CD4-positive, alpha-beta memory T cell (primary cell): ENCODE measurements around the gene RNASET2. TPM values are rescaled to one million over a fixed set of nuclear protein-coding genes. Genes with fewer than 3 reads are reported as not detected.

Experiments used
- CTCF ChIA-PET: fragments of 350-600 bp; sonication (Branson Sonifier 250); formaldehyde crosslinking; loops from one replicate; lab custom pipeline; 2021; ENCODE audit warnings: inconsistent platforms; ENCODE audit not compliant: partially characterized antibody; lab: Charles Lee
- POLR2A ChIA-PET: fragments of 350-600 bp; sonication (Branson Sonifier 250); formaldehyde crosslinking; loops from one replicate; lab custom pipeline; 2021; ENCODE audit not compliant: partially characterized antibody; lab: Charles Lee
- DNase-seq, 5 donors: peaks; one replicate each; pipeline versions ENCODE4 v3.0.0 to v3.0.0-alpha.2; 2020 to 2022; ENCODE audit warnings: mixed read lengths in 1 of 5
- H3K27ac ChIP-seq: one replicate; pipeline ENCODE4 v1.7.0; 2013; ENCODE audit warnings: low read depth, low read length
- H3K27me3 ChIP-seq: 2 replicates; pipeline ENCODE4 v1.7.0; 2013; ENCODE audit warnings: mild to moderate bottlenecking, low read length, moderate library complexity; ENCODE audit not compliant: insufficient read depth
- H3K36me3 ChIP-seq: 2 replicates; pipeline ENCODE4 v1.7.0; 2013; ENCODE audit warnings: mild to moderate bottlenecking, low read length, moderate library complexity; ENCODE audit not compliant: insufficient read depth
- H3K4me1 ChIP-seq: 2 replicates; pipeline ENCODE4 v1.7.0; 2013; ENCODE audit warnings: mild to moderate bottlenecking, low read length, moderate library complexity; ENCODE audit not compliant: insufficient read depth
- H3K4me3 ChIP-seq, 2 donors: one replicate each; pipeline ENCODE4 v1.7.0; 2013; ENCODE audit warnings: low read length in 2 of 2, mild to moderate bottlenecking in 1 of 2
- H3K9me3 ChIP-seq, 2 donors: one replicate each; pipeline ENCODE4 v1.7.0; 2013; ENCODE audit warnings: low read length in 2 of 2, control low read depth in 1 of 2; ENCODE audit not compliant: control insufficient read depth in 1 of 2
- H3K27ac Mint-ChIP-seq, 7 donors: one replicate each; pipeline ENCODE4 v1.8.0; 2020 to 2021; ENCODE audit warnings: mixed read lengths in 7 of 7, mild to moderate bottlenecking in 6 of 7, inconsistent platforms in 3 of 7, moderate library complexity in 3 of 7
- H3K27me3 Mint-ChIP-seq, 2 donors: one replicate each; pipeline ENCODE4 v1.8.0; 2020 to 2021; ENCODE audit warnings: mixed read lengths in 2 of 2
- H3K36me3 Mint-ChIP-seq, 2 donors: one replicate each; pipeline ENCODE4 v1.8.0; 2020 to 2021; ENCODE audit warnings: mixed read lengths in 2 of 2, inconsistent platforms in 1 of 2, mild to moderate bottlenecking in 1 of 2
- H3K4me1 Mint-ChIP-seq, 4 donors: one replicate each; pipeline ENCODE4 v1.8.0; 2020 to 2021; ENCODE audit warnings: mixed read lengths in 4 of 4, mild to moderate bottlenecking in 1 of 4
- H3K4me3 Mint-ChIP-seq, 8 donors: one replicate each; pipeline ENCODE4 v1.8.0; 2020 to 2021; ENCODE audit warnings: mixed read lengths in 8 of 8, mild to moderate bottlenecking in 7 of 8, moderate library complexity in 6 of 8, inconsistent platforms in 3 of 8
- H3K9me3 Mint-ChIP-seq, 8 donors: one replicate each; pipeline ENCODE4 v1.8.0; 2020 to 2021; ENCODE audit warnings: mixed read lengths in 8 of 8, mild to moderate bottlenecking in 5 of 8, inconsistent platforms in 3 of 8, moderate library complexity in 1 of 8
- intact Hi-C: fragments of 100-400 bp; cut with micrococcal nuclease; formaldehyde crosslinking; loops from one replicate; pipeline ENCODE4 v1.15.1; 2023
- polyA plus RNA-seq, 2 donors: library from polyadenylated mRNA; unstranded; fragments of 300-500 nt; fragmentation: Illumina TruSeq; gene quantifications; one replicate each; pipeline ENCODE4 v1.2.3, GENCODE V29; 2021
- total RNA-seq, 2 experiments: library from RNA; stranded (reverse); gene quantifications; one replicate each; pipeline ENCODE4 v1.2.3, GENCODE V29; 2021

Gene RNASET2
- total and polyA plus RNA-seq, 4 experiments from 2014 or later, result 296 to 586 (median 425) TPM

- CTCF ChIA-PET, result interaction anchor here (1.0 to 15.6 kb wide), 5 partner anchors 10 to 27 kb away, joined by 3 to 113 read pairs (median 6); partner anchors contain the start of gene RNASET2
Measured at GRCh38 chr6:166971271-166971670, 14.9 kb upstream of the RNASET2 start.

GRCh38 chr6:166970776-166971175, 14.4 kb upstream of the RNASET2 start:
- H3K27ac ChIP-seq, result no peak overlapping the region
- Mint-ChIP-seq H3K4me3 (no peak overlapping the region), H3K4me1 (peaks cover 13 to 43% (median 24%) of the 10 kb centered on the region in 4 donors), H3K36me3 (peaks cover 4 to 10% of the 10 kb centered on the region in 2 donors), H3K9me3 (peaks cover 0 to 9% (median 6%) of the 10 kb centered on the region in 8 donors), H3K27me3 (no peaks in the 10 kb centered on the region), H3K27ac (peak overlapping the region in 2 of 7 donors; percentile 36 to 91)
- H3K4me3 ChIP-seq, result no peak overlapping the region
- no peaks in the 10 kb centered on the region for H3K27me3 ChIP-seq
- no peaks in the 10 kb centered on the region for H3K36me3 ChIP-seq
- H3K4me1 ChIP-seq, result peaks cover 27% of the 10 kb centered on the region
- intact Hi-C loops, result loop anchor here (1.0 kb wide), 1 partner anchor 34 kb away; no protein-coding TSS in a partner anchor
- no peak for DNase-seq
- ChIA-PET POLR2A (interaction anchor here (0.9 to 17.1 kb wide), 5 partner anchors 10 to 36 kb away, joined by 3 to 263 read pairs (median 4); partner anchors contain the start of gene RNASET2), CTCF (interaction anchor here (0.8 to 15.6 kb wide), 7 partner anchors 10 to 196 kb away, joined by 3 to 113 read pairs (median 7); no protein-coding TSS in a partner anchor)
- H3K9me3 ChIP-seq, result no peaks in the 10 kb centered on the region

More at GRCh38 chr6:166971271-166971670, 14.9 kb upstream of the RNASET2 start:
- Mint-ChIP-seq H3K4me3 (peak overlapping the region in 2 of 8 donors; percentile 15 to 21), H3K27ac (peak overlapping the region in 5 of 7 donors; percentile 10 to 83 (median 42)), H3K27me3 (no peaks in the 10 kb centered on the region), H3K4me1 (peaks cover 13 to 43% (median 24%) of the 10 kb centered on the region in 4 donors), H3K36me3 (peaks cover 2 to 9% of the 10 kb centered on the region in 2 donors), H3K9me3 (peaks cover 0 to 7% (median 3%) of the 10 kb centered on the region in 8 donors)
- no peaks in the 10 kb centered on the region for H3K27me3 ChIP-seq
- H3K4me3 ChIP-seq, result no peak overlapping the region
- intact Hi-C loops, result no loop called here
- H3K4me1 ChIP-seq, result peaks cover 27% of the 10 kb centered on the region
- DNase-seq, result no peak
- POLR2A ChIA-PET, result interaction anchor here (0.9 to 17.1 kb wide), 5 partner anchors 11 to 36 kb away, joined by 3 to 263 read pairs (median 4); partner anchors contain the start of gene RNASET2
- H3K36me3 ChIP-seq, result no peaks in the 10 kb centered on the region
- H3K9me3 ChIP-seq, result no peaks in the 10 kb centered on the region
- H3K27ac ChIP-seq, result no peak overlapping the region

DNA sequence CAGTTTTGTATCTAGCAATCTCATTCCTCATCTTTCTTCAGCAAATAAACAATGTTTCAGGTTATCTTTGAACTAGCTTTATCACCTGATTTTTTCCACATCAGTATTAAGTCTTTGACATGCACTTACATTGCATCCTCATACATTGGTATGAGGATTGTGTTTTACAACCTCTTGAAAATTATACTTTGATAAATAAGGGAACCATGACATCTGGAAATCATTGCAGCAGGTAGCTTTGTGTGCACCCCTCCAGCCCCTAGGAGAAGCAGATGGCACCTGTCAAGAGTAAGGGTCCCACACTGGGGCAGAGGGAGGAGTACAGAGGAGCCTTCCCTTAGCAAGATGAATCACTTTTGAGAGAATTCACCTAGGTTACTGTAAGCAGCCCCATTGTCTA, 13.7 kb upstream of the RNASET2 start:
- ChIA-PET CTCF (interaction anchor here (0.7 to 15.6 kb wide), 7 partner anchors 10 to 195 kb away, joined by 3 to 113 read pairs (median 7); partner anchors contain the start of gene RNASET2), POLR2A (interaction anchor here (1.2 to 17.1 kb wide), 5 partner anchors 10 to 150 kb away, joined by 3 to 263 read pairs (median 4); partner anchors contain the start of gene RNASET2)
- H3K27me3 ChIP-seq, result no peaks in the 10 kb centered on the region
- Mint-ChIP-seq H3K36me3 (peaks cover 4 to 10% of the 10 kb centered on the region in 2 donors), H3K4me3 (peak overlapping the region in 5 of 8 donors; percentile 65 to 75 (median 73)), H3K27ac (peak overlapping the region in 6 of 7 donors; percentile 59 to 91 (median 73)), H3K27me3 (no peaks in the 10 kb centered on the region), H3K4me1 (peaks cover 13 to 43% (median 24%) of the 10 kb centered on the region in 4 donors), H3K9me3 (peaks cover 0 to 9% (median 6%) of the 10 kb centered on the region in 8 donors)
- H3K9me3 ChIP-seq, result no peaks in the 10 kb centered on the region
- no peak overlapping the region for H3K4me3 ChIP-seq
- no peak for DNase-seq
- intact Hi-C loops, result loop anchor here (1.0 kb wide), 1 partner anchor 34 kb away; no protein-coding TSS in a partner anchor
- H3K27ac ChIP-seq, result no peak overlapping the region
- H3K4me1 ChIP-seq, result peaks cover 27% of the 10 kb centered on the region
- H3K36me3 ChIP-seq, result no peaks in the 10 kb centered on the region

DNA sequence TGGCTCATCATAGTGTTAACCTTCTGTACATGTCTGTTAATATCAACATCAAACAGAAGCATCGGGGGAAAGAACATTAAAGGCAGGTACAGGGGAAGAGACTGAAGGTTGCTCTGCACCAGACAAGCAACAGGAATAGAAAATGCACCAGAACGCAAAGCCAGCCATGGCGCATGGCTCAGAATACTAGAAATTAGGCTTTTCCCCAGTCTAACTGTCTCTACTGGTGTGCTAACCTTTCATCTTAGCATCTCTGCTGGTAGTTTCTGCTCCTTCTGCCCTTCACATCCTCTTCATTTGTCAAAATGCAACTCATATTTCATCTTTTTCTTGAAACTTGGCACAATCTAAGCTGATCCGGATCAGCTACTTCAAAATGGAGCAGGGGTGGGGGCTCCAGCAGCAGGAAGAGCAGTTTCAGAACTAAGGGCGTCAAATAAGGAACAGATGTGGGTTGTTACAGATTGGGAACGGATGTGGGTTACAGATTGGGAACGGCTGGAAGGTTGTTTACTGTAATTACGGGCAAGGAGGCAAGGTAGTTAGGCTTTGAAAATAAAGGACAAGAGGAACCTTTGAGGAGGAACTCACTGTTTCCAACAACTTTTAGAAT, 13.1 kb upstream of the RNASET2 start:
- Histone ChIP-seq H3K36me3 (no peaks in the 10 kb centered on the region), H3K4me1 (peaks cover 27% of the 10 kb centered on the region), H3K4me3 (no peak overlapping the region), H3K27me3 (no peaks in the 10 kb centered on the region), H3K9me3 (no peaks in the 10 kb centered on the region), H3K27ac (peak overlapping the region; percentile 7)
- peaks cover 3 to 10% of the 10 kb centered on the region in 2 donors for H3K36me3 Mint-ChIP-seq
- H3K4me1 Mint-ChIP-seq, result peaks cover 13 to 40% (median 23%) of the 10 kb centered on the region in 4 donors
- DNase-seq, result peak in 3 of 5 donors; percentile 19 to 47 (median 42)
- H3K4me3 Mint-ChIP-seq, result peak overlapping the region; percentile 12 to 75 (median 69)
- no peaks in the 10 kb centered on the region for H3K27me3 Mint-ChIP-seq
- POLR2A ChIA-PET, result interaction anchor here (1.2 to 17.1 kb wide), 4 partner anchors 9 to 150 kb away, joined by 3 to 263 read pairs (median 17); partner anchors contain the start of gene RNASET2
- peaks cover 0 to 14% (median 8%) of the 10 kb centered on the region in 8 donors for H3K9me3 Mint-ChIP-seq
- intact Hi-C loops, result loop anchor here (1.0 kb wide), 1 partner anchor 33 kb away; no protein-coding TSS in a partner anchor
- peak overlapping the region; percentile 59 to 97 (median 87) for H3K27ac Mint-ChIP-seq
- CTCF ChIA-PET, result interaction anchor here (0.7 to 15.6 kb wide), 6 partner anchors 9 to 195 kb away, joined by 3 to 113 read pairs (median 8); partner anchors contain the start of gene RNASET2

GRCh38 chr6:166966268-166966667, 9.9 kb upstream of the RNASET2 start:
- Mint-ChIP-seq H3K4me3 (no peak overlapping the region), H3K27ac (peak overlapping the region in 3 of 7 donors; percentile 1 to 70 (median 60)), H3K4me1 (peaks cover 10 to 28% (median 18%) of the 10 kb centered on the region in 4 donors), H3K27me3 (no peaks in the 10 kb centered on the region), H3K36me3 (peaks cover 4 to 20% of the 10 kb centered on the region in 2 donors), H3K9me3 (peaks cover 0 to 27% (median 14%) of the 10 kb centered on the region in 8 donors)
- H3K4me3 ChIP-seq, result no peak overlapping the region
- no peaks in the 10 kb centered on the region for H3K27me3 ChIP-seq
- H3K36me3 ChIP-seq, result no peaks in the 10 kb centered on the region
- intact Hi-C loops, result no loop called here
- H3K9me3 ChIP-seq, result no peaks in the 10 kb centered on the region
- peaks cover 24% of the 10 kb centered on the region for H3K4me1 ChIP-seq
- DNase-seq, result no peak
- CTCF ChIA-PET, result interaction anchor here (0.8 to 15.6 kb wide), 3 partner anchors 16 to 191 kb away, joined by 3 to 113 read pairs (median 3); no protein-coding TSS in a partner anchor
- H3K27ac ChIP-seq, result no peak overlapping the region
- POLR2A ChIA-PET, result interaction anchor here (17.1 kb wide), 1 partner anchor 13 kb away, joined by 263 read pairs; the partner anchor contains the start of gene RNASET2

GRCh38 chr6:166960609-166960978, 4.2 kb upstream of the RNASET2 start:
- H3K9me3 ChIP-seq, result no peaks in the 10 kb centered on the region
- no peak overlapping the region for H3K27ac ChIP-seq
- H3K4me1 ChIP-seq, result peaks cover 35% of the 10 kb centered on the region
- H3K9me3 Mint-ChIP-seq, result peaks cover 0 to 18% (median 7%) of the 10 kb centered on the region in 8 donors
- H3K36me3 Mint-ChIP-seq, result peaks cover 4 to 9% of the 10 kb centered on the region in 2 donors
- H3K27me3 Mint-ChIP-seq, result no peaks in the 10 kb centered on the region
- H3K27me3 ChIP-seq, result no peaks in the 10 kb centered on the region
- POLR2A ChIA-PET, result interaction anchor here (0.8 to 17.1 kb wide), 9 partner anchors 8 to 159 kb away, joined by 3 to 263 read pairs (median 5); partner anchors contain the start of gene RNASET2
- H3K4me1 Mint-ChIP-seq, result peaks cover 24 to 47% (median 34%) of the 10 kb centered on the region in 4 donors
- H3K36me3 ChIP-seq, result no peaks in the 10 kb centered on the region
- peak overlapping the region in 5 of 8 donors; percentile 4 to 100 (median 92) for H3K4me3 Mint-ChIP-seq
- no peak overlapping the region for H3K4me3 ChIP-seq
- peak overlapping the region; percentile 94 to 98 (median 96) for H3K27ac Mint-ChIP-seq
- intact Hi-C loops, result no loop called here
- CTCF ChIA-PET, result interaction anchor here (1.6 to 2.6 kb wide), 3 partner anchors 9 to 28 kb away, joined by 5 to 41 read pairs (median 10); no protein-coding TSS in a partner anchor
- no peak for DNase-seq
